Transverse colon (tissue), 4 donors: ENCODE data around the gene NR1D1.

Source experiments
- CTCF ChIP-seq, 5 experiments: fragments of 200-600 bp in 3 of 5; fragments of 450-650 bp in 2 of 5; sonication (generic) in 3 of 5; IDR thresholded peaks; 1 replicate in 2 of 5; 2 replicates in 3 of 5; pipeline ENCODE4 v1.5.1; 2016 to 2017; ENCODE audit warnings: antibody characterized with exemption in 5 of 5, inconsistent platforms in 3 of 5, mild to moderate bottlenecking in 2 of 5, moderate library complexity in 1 of 5
- EP300 ChIP-seq: sonication (generic); formaldehyde crosslinking; IDR thresholded peaks from one replicate; pipeline ENCODE4 v1.6.1; 2017; ENCODE audit warnings: antibody characterized with exemption, low read depth
- POLR2A ChIP-seq: fragments of 450-650 bp; IDR thresholded peaks from one replicate; pipeline ENCODE4 v1.6.1; 2016; ENCODE audit warnings: antibody characterized with exemption, mild to moderate bottlenecking, moderate library complexity
- POLR2AphosphoS5 ChIP-seq, 3 donors: sonication (generic); formaldehyde crosslinking; IDR thresholded peaks; one replicate each; pipeline ENCODE4 v1.6.1; 2016; ENCODE audit warnings: antibody characterized with exemption in 3 of 3

- no peak for TF ChIP-seq CTCF (IDR thresholded peaks at IDR 0.05)
- no peak for TF ChIP-seq POLR2A
- no peak for TF ChIP-seq POLR2AphosphoS5 (IDR thresholded peaks at IDR 0.05)
- no peak for TF ChIP-seq EP300
Measured at GRCh38 chr17:40074871-40075200, 25.6 kb downstream of the NR1D1 start.
